B cell (primary cell): ENCODE results near the gene CTNND1.

ENCODE experiments used
- CTCF ChIP-seq: fragments of 200-600 bp; IDR thresholded peaks from one replicate; pipeline ENCODE4 v1.8.0; 2022; ENCODE audit warnings: antibody characterized with exemption, mild to moderate bottlenecking
- EZH2 ChIP-seq: IDR thresholded peaks from 2 replicates; pipeline ENCODE4 v1.6.1; 2012; ENCODE audit warnings: borderline replicate concordance, low read depth, mild to moderate bottlenecking, moderate library complexity, low read length; ENCODE audit not compliant: insufficient read depth, poor library complexity, severe bottlenecking

GRCh38 chr11:57713835-57714234 lies 47.8 kb upstream of the CTNND1 start:
- TF ChIP-seq CTCF (no peak), EZH2 (no peak)
